OCI-LY3 (cell line): ENCODE results near the gene CLMP.

Experiments
- CTCF ChIP-seq: fragments of 200-600, 300-600 bp; sonication (generic); IDR thresholded peaks from 2 replicates; pipeline ENCODE4 v1.5.1; 2014; ENCODE audit warnings: antibody characterized with exemption, low read length, low read depth
- EZH2phosphoT487 ChIP-seq: fragments of 200-600 bp; shearing (Covaris generic); IDR thresholded peaks from 2 replicates; pipeline ENCODE4 v1.6.1; 2018; ENCODE audit warnings: antibody characterized with exemption, mixed run types, low read depth

GRCh38 chr11:123033895-123034294 is 161.2 kb downstream of the CLMP start:
- TF ChIP-seq CTCF (no peak; the same call in 1 of the 2 replicates), EZH2phosphoT487 (no peak)
